CD4-positive, alpha-beta memory T cell (primary cell): ENCODE measurements around the gene TTN. TPM values are rescaled to one million over a fixed set of nuclear protein-coding genes. Genes with fewer than 3 reads are reported as not detected.

Experiments
- CTCF ChIA-PET: fragments of 350-600 bp; sonication (Branson Sonifier 250); formaldehyde crosslinking; loops from one replicate; lab custom pipeline; 2021; ENCODE audit warnings: inconsistent platforms; ENCODE audit not compliant: partially characterized antibody; lab: Charles Lee
- POLR2A ChIA-PET: fragments of 350-600 bp; sonication (Branson Sonifier 250); formaldehyde crosslinking; loops from one replicate; lab custom pipeline; 2021; ENCODE audit not compliant: partially characterized antibody; lab: Charles Lee
- DNase-seq, 5 donors: peaks; one replicate each; pipeline versions ENCODE4 v3.0.0 to v3.0.0-alpha.2; 2020 to 2022; ENCODE audit warnings: mixed read lengths in 1 of 5
- H3K27ac ChIP-seq: one replicate; pipeline ENCODE4 v1.7.0; 2013; ENCODE audit warnings: low read depth, low read length
- H3K27me3 ChIP-seq: 2 replicates; pipeline ENCODE4 v1.7.0; 2013; ENCODE audit warnings: mild to moderate bottlenecking, low read length, moderate library complexity; ENCODE audit not compliant: insufficient read depth
- H3K36me3 ChIP-seq: 2 replicates; pipeline ENCODE4 v1.7.0; 2013; ENCODE audit warnings: mild to moderate bottlenecking, low read length, moderate library complexity; ENCODE audit not compliant: insufficient read depth
- H3K4me1 ChIP-seq: 2 replicates; pipeline ENCODE4 v1.7.0; 2013; ENCODE audit warnings: mild to moderate bottlenecking, low read length, moderate library complexity; ENCODE audit not compliant: insufficient read depth
- H3K4me3 ChIP-seq, 2 donors: one replicate each; pipeline ENCODE4 v1.7.0; 2013; ENCODE audit warnings: low read length in 2 of 2, mild to moderate bottlenecking in 1 of 2
- H3K9me3 ChIP-seq, 2 donors: one replicate each; pipeline ENCODE4 v1.7.0; 2013; ENCODE audit warnings: low read length in 2 of 2, control low read depth in 1 of 2; ENCODE audit not compliant: control insufficient read depth in 1 of 2
- H3K27ac Mint-ChIP-seq, 7 donors: one replicate each; pipeline ENCODE4 v1.8.0; 2020 to 2021; ENCODE audit warnings: mixed read lengths in 7 of 7, mild to moderate bottlenecking in 6 of 7, inconsistent platforms in 3 of 7, moderate library complexity in 3 of 7
- H3K27me3 Mint-ChIP-seq, 2 donors: one replicate each; pipeline ENCODE4 v1.8.0; 2020 to 2021; ENCODE audit warnings: mixed read lengths in 2 of 2
- H3K36me3 Mint-ChIP-seq, 2 donors: one replicate each; pipeline ENCODE4 v1.8.0; 2020 to 2021; ENCODE audit warnings: mixed read lengths in 2 of 2, inconsistent platforms in 1 of 2, mild to moderate bottlenecking in 1 of 2
- H3K4me1 Mint-ChIP-seq, 4 donors: one replicate each; pipeline ENCODE4 v1.8.0; 2020 to 2021; ENCODE audit warnings: mixed read lengths in 4 of 4, mild to moderate bottlenecking in 1 of 4
- H3K4me3 Mint-ChIP-seq, 8 donors: one replicate each; pipeline ENCODE4 v1.8.0; 2020 to 2021; ENCODE audit warnings: mixed read lengths in 8 of 8, mild to moderate bottlenecking in 7 of 8, moderate library complexity in 6 of 8, inconsistent platforms in 3 of 8
- H3K9me3 Mint-ChIP-seq, 8 donors: one replicate each; pipeline ENCODE4 v1.8.0; 2020 to 2021; ENCODE audit warnings: mixed read lengths in 8 of 8, mild to moderate bottlenecking in 5 of 8, inconsistent platforms in 3 of 8, moderate library complexity in 1 of 8
- intact Hi-C: fragments of 100-400 bp; cut with micrococcal nuclease; formaldehyde crosslinking; loops from one replicate; pipeline ENCODE4 v1.15.1; 2023
- polyA plus RNA-seq, 2 donors: library from polyadenylated mRNA; unstranded; fragments of 300-500 nt; fragmentation: Illumina TruSeq; gene quantifications; one replicate each; pipeline ENCODE4 v1.2.3, GENCODE V29; 2021
- total RNA-seq, 2 experiments: library from RNA; stranded (reverse); gene quantifications; one replicate each; pipeline ENCODE4 v1.2.3, GENCODE V29; 2021

The TTN gene
- total and polyA plus RNA-seq, 4 experiments from 2014 or later = 0.22 to 8.6 (median 5.0) TPM

DNA sequence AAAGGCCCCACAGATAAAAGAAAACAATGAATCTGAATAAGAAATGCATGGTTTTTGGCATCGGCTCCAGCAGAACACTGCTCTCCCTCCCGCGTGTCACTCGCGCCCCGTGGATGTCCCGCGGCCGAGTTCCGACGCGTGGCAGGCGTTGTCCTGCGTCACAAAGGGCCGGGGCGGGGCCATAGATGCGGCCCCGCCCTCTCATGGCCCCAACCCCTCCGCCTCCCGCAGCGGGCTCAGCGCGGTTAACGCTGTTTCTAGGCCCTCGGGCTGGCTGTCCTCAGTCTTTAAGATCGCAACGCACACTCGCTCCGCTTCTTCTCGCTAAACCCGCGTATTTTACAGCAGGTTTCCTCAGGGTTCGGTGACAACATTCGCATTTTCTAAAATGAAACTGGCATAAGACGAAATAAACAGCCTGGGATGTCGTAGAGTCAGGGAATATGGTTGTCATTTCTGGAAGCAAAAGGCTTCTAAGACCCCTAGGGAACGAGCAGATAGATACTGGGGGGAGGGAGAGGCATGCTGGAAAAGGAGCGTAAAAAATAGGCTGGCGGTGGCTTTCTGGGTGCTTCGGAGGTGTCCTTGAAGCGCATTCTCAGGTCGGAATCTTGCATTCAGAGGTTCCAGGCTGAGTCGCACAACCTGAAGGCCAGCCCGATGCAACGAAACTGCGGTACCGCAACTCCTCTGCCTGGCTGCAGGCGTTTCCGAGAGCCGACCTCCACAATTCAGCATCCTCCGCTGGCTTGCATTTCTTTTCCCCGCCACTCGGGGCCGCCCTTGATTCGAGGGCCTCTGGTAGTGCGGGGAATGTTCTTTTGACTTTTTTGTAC lies 328.6 kb downstream of the TTN start, which contains the start of gene FKBP7:
Gene FKBP7, minus strand, starts transcription at position 162 of the 836 bp plus-strand sequence. Its CDS starts 101 bp downstream, at position 61.
- Histone ChIP-seq H3K27me3 (no peaks in the 10 kb centered on the region), H3K4me3 (peak within 1 kb of the TSS; percentile 96 to 100), H3K27ac (peak within 1 kb of the TSS; percentile 81), H3K4me1 (peaks cover 41% of the 10 kb centered on the region), H3K9me3 (no peaks in the 10 kb centered on the region), H3K36me3 (no peaks in the 10 kb centered on the region)
- ChIA-PET POLR2A (interaction anchor here (4.5 kb wide), 1 partner anchor 28 kb away, joined by 49 read pairs; the partner anchor contains the start of genes PJVK and PRKRA), CTCF (interaction anchor here (1.5 to 1.8 kb wide), 3 partner anchors 14 to 65 kb away, joined by 5 to 8 read pairs (median 5); no protein-coding TSS in a partner anchor)
- Mint-ChIP-seq H3K27ac (peak within 1 kb of the TSS; percentile 96 to 100 (median 99)), H3K27me3 (no peaks in the 10 kb centered on the region), H3K9me3 (no peaks in the 10 kb centered on the region), H3K36me3 (peaks cover 0 to 8% of the 10 kb centered on the region in 2 donors), H3K4me3 (peak within 1 kb of the TSS; percentile 96 to 100 (median 99)), H3K4me1 (peaks cover 33 to 50% (median 39%) of the 10 kb centered on the region in 4 donors)
- peak; percentile 80 to 88 (median 83) for DNase-seq
- intact Hi-C loops = loop anchor here (1.0 to 2.0 kb wide), 4 partner anchors 18 to 64 kb away; partner anchors contain the start of genes PJVK and PRKRA

- Histone ChIP-seq H3K4me3 (peak overlapping the region; percentile 96 to 100), H3K36me3 (no peaks in the 10 kb centered on the region), H3K9me3 (no peaks in the 10 kb centered on the region), H3K4me1 (peaks cover 35% of the 10 kb centered on the region), H3K27ac (peak overlapping the region; percentile 81), H3K27me3 (no peaks in the 10 kb centered on the region)
- Mint-ChIP-seq H3K9me3 (no peaks in the 10 kb centered on the region), H3K4me1 (peaks cover 33 to 46% (median 36%) of the 10 kb centered on the region in 4 donors), H3K27me3 (no peaks in the 10 kb centered on the region), H3K4me3 (peak overlapping the region; percentile 96 to 100 (median 99)), H3K36me3 (peaks cover 0 to 8% of the 10 kb centered on the region in 2 donors), H3K27ac (peak overlapping the region; percentile 96 to 100 (median 99))
- ChIA-PET POLR2A (interaction anchor here (1.2 kb wide), 1 partner anchor 27 kb away, joined by 4 read pairs; the partner anchor contains the start of genes PJVK and PRKRA), CTCF (no interaction called here)
- no peak for DNase-seq
- intact Hi-C loops = loop anchor here (1.0 to 2.0 kb wide), 4 partner anchors 19 to 64 kb away; partner anchors contain the start of genes PJVK and PRKRA
These were observed 329.1 kb downstream of the TTN start for GRCh38 chr2:178478130-178478438.

- Mint-ChIP-seq H3K4me3 (peak overlapping the region; percentile 96 to 100 (median 99)), H3K27ac (peak overlapping the region; percentile 96 to 100 (median 99)), H3K36me3 (peaks cover 0 to 8% of the 10 kb centered on the region in 2 donors), H3K27me3 (no peaks in the 10 kb centered on the region), H3K9me3 (no peaks in the 10 kb centered on the region), H3K4me1 (peaks cover 28 to 42% (median 32%) of the 10 kb centered on the region in 4 donors)
- POLR2A ChIA-PET = interaction anchor here (1.2 kb wide), 1 partner anchor 26 kb away, joined by 4 read pairs; the partner anchor contains the start of genes PJVK and PRKRA
- CTCF ChIA-PET = no interaction called here
- no peak overlapping the region for H3K4me3 ChIP-seq
- DNase-seq = no peak
- H3K9me3 ChIP-seq = no peaks in the 10 kb centered on the region
- H3K27ac ChIP-seq = peak overlapping the region; percentile 81
- H3K27me3 ChIP-seq = no peaks in the 10 kb centered on the region
- intact Hi-C loops = loop anchor here (1.0 to 2.0 kb wide), 4 partner anchors 19 to 63 kb away; partner anchors contain the start of genes PJVK and PRKRA
- H3K36me3 ChIP-seq = no peaks in the 10 kb centered on the region
- H3K4me1 ChIP-seq = peaks cover 30% of the 10 kb centered on the region
These were observed 329.6 kb downstream of the TTN start for GRCh38 chr2:178477443-178478129.

GRCh38 chr2:178476477-178476876 lies 330.7 kb downstream of the TTN start:
- POLR2A ChIA-PET = interaction anchor here (0.9 kb wide), 1 partner anchor 25 kb away, joined by 3 read pairs; the partner anchor contains the start of genes PJVK and PRKRA
- CTCF ChIA-PET = no interaction called here
- no peak for DNase-seq
- Histone ChIP-seq H3K36me3 (no peaks in the 10 kb centered on the region), H3K27ac (no peak overlapping the region), H3K4me1 (peaks cover 19% of the 10 kb centered on the region), H3K9me3 (no peaks in the 10 kb centered on the region), H3K27me3 (no peaks in the 10 kb centered on the region), H3K4me3 (no peak overlapping the region)
- Mint-ChIP-seq H3K27ac (peak overlapping the region in 3 of 7 donors; percentile 37 to 65 (median 52)), H3K36me3 (peaks cover 0 to 8% of the 10 kb centered on the region in 2 donors), H3K4me1 (peaks cover 18 to 30% (median 21%) of the 10 kb centered on the region in 4 donors), H3K9me3 (no peaks in the 10 kb centered on the region), H3K27me3 (no peaks in the 10 kb centered on the region), H3K4me3 (no peak overlapping the region)
- intact Hi-C loops = no loop called here

Other genes starting within 250 kb of the TTN start
- 1 to 10 TPM; 8.2 TPM for gene CCDC141, start 242.7 kb upstream of the TTN start, total RNA-seq
- gene CCDC141, start 242.7 kb upstream of the TTN start, polyA plus RNA-seq = 1 to 10 TPM in 1 of 2 donors, under 1 TPM in 1; 0.73 to 2.4 TPM